Stimulated activated CD4-positive, alpha-beta T cell treated with anti-CD3 and anti-CD28 coated beads, Interleukin-2, amount 100 ng/mL, for 48 hours (primary cell): ENCODE results near the gene ITIH3.

Source experiments
- DNase-seq, 2 donors: peaks; one replicate each; pipeline ENCODE4 v3.0.0-alpha.2; 2020

The ITIH3 gene

DNA sequence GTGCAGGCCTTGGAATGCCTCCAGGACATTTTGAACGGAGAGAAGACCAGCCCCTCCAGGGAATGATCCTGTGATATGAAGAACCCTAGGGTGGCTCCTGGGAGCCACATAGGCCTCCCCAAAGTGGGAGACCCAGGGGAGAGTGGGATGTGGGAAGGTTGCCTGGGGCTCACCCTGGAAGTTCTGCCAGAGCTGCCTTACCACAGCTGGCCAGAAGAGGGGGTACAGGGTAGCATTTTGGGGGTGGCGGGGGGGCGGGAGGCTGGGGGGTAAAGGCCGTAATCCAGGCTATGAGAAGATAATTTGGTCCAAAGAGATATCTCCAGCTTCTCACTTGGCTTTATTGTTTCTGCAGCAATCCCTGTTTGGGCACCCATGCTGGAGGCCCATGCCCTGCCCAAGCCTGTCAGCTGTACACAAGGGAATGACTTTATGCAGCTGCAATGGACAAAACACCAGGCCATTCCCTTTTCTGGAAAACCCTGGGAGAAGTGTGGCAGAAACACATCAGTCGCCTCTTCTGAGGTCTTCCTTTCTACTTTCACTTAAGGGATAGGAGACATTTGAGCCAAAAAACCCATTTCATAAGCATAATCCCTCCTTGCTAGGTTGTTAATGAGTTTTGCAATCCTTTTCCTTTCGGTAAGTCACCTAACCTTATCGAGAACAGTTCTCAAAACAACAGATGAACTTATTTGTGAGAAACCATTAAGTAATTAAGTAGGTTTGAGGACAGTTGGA lies 51.3 kb downstream of the ITIH3 start:
- DNase-seq, result peak in 1 of 2 donors; percentile 18

DNA sequence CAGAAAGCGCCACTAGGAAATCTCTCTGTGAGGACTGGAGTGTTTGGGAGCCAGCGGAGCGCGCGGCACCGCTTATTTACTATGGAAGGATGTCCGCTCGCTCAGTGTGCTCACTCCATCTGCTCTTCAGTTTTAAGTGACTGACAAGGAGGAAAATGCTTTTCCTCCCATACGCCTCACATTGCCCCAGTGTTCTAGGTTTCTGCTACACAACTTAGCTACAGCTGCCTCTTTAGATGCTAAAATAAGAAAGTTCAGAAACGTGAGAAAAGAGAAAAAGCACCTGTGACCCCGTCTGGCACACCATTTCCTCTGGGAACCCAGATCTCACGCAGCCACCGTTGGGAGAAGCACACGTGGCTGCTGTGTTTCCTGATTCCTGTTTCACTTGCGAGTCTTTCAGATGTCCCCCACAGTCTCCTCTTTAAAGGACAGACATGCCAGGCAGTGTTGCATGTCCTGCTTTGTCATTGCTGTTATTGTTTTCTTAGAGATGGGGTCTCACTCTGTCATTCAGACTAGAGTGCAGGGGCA lies 51.9 kb downstream of the ITIH3 start:
- DNase-seq, result no peak

DNA sequence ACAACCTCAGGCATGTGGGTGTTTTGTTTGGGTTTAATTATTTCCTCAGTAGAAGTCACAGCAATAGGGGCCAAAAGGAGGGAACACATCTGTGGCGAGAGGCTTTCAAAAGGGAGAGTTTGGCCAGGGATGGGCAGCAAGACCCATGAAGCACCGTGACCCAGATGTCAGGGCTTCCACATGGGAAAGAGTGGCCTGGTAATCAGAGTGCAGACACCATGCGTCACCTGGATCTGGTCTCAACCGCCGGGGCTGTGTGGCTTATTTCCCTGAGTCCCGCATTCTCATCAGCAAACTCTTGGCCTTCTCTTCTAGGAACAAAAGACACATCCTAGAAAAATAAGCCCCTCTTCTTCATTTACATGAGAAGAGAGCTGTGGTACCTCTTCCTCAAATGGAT lies 52.6 kb downstream of the ITIH3 start:
- no peak for DNase-seq

DNA sequence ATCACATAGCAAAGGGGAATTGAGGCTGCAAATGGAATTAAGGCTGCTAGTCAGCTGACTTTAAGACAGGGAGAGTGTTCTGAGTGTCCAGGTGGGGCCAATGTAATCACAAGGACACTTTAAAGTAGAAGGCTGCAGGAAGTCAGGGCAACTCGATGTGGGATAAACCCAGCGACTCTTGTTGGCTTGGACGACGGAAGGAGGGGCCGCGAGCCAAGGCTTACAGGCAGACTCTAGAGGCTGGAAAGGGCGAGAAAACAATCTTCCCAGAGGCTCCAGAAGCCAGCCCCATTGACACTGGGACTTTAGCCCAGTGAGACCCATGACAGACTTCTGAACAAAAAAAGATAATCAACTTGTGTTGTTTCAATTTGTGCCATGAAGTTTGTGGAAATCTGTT lies 53.1 kb downstream of the ITIH3 start:
- no peak for DNase-seq

DNA sequence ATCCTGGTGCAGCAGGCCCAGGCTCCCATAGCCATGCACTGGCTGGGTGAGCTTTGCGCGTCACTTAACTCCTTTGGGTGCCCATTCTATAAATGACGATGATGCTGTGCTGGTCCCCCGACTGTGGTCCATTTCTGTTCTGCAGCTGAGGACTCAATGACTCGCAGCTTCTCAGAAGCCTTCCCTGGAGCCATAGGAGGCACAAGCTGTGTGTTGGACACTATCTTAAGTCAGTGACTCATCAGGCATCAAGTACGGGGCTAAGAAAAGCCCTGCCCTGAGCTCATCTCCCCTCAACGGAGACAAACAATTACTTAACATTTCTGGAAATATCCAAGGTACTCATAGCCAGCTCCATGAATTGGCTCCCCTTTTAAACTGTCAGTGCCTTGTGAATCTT lies 54.0 kb downstream of the ITIH3 start:
- DNase-seq, result no peak

DNA sequence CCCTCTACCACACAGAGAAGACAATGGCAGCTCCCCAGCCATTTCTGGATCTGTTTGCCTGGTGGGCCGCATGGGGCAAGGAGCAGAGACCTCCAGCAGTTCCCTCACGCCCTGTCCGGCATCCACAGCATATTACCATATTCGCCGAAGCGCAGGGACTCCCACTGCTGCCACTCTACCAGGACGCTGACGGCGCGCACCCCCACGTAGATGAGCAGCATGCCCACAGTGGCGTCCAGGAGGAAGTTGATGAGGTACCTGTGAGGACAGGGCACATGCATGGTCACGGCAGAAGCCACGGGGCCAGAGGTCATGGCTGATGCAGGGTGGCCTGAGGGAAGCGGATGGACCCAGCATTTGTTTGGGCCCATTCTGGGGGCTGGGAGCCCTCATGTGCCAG lies 55.1 kb downstream of the ITIH3 start:
- DNase-seq, result no peak

DNA sequence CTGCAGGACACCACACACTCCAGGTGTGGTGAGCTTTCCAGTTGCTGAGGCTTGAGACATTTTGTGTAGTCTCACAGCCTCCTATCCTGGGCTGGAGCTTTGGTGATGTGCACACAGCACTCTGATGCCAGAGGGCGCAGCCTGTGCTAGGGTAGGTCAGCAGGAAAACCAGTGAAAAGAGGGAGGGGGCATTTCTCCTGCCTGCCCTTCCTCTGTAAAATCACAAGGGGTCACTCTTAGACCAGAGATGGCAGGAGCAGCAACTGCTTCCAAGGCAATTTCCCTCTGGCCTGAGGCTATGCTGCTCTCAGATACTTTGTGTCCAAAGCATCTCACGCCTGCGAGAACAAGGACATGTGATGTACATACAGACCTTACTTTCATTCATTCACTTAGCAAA lies 56.8 kb downstream of the ITIH3 start:
- peak; percentile 9 to 15 for DNase-seq

DNA sequence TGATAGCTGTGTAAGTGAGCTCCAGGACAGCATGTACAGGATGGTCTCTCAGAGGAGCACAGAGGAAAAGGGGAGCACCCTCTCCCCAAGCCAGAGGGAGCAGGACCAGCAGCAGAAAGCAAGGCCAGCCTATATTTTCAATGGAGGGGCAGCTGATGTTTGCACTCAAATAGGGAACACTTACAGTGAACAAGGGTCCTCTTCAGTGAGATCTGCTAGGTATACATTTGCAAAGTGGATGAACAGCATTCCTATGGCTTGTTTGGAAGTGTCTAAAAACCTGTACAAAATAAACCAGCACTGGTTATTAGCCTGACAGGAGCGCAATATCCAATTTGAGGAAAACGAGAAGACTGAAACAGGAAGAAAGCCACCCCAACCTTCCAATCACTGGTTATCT lies 57.8 kb downstream of the ITIH3 start:
- no peak for DNase-seq

DNA sequence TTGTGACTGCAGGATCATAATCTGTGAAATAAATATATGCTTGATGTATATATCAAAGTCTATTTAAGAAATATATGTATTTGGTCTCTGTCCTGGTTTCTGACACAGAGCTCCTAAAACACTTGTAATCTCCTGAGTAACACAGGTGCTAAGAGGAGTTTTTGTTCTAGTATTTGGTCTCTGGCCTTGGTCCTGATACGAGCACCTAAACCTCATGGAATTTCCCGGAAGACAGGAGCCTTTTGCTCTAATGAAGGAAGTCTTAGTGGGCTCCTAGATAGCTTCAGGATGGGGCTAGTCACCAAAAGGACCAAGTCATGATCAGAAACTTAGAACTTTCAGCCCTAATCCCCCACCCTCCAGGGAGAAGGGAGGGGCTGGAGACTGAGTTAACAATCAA lies 59.4 kb downstream of the ITIH3 start:
- DNase-seq, result no peak

DNA sequence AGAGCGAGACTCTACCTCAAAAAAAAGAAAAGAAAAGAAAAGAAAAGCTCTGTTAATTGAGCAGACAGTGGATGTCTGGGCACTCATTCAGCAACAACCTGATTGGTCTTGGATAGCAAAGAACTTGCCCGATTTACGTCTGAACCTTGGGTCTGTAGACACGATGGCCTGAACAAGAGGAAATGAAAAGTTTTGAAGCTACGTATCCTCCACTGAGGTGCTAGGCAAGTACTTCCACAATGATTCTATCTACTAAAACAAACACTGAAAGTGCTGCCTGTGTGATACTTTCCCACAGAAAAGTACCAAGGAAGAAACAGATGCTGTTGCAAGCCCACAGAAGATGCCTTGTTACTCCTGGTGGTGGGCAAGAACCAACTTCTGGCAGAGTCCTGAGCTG lies 62.1 kb downstream of the ITIH3 start:
- no peak for DNase-seq

DNA sequence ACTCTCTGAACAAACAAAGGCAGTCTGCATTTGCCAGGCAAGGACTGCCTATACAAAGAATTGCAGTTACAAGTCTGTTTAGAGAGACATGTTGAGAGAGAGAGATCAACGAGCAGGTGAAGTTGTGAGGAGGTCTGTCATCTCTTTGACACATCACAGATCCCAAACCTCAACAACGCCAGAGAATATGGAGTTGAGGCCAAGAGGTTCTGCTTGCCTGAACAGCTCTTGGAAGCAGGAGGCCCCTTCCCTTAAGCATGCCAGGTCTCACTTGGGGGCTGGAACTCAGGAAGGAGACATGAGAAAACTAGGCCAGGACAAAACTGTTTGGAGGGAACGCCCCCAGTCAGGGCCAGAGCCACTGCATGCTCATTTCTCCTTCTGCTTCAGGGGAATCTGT lies 62.5 kb downstream of the ITIH3 start:
- DNase-seq, result no peak

DNA sequence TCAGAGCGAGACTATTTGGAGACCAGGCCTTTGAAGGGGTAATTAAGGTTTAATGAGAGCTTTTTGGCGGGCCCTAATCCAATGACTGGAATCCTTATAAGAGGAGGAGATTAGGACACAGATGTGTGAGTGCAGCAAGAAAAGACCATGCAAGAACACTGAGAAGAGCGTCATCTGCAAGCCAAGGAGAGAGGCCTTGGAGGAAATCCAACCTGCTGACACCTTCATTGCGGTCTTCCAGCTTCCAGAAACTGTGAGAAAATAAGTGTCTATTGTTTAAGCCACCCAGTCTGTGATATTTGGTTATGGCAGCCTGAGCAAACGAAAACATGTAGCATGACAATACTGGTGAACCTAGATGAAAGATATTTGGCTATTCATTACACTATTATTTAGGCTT lies 63.3 kb downstream of the ITIH3 start:
- DNase-seq, result no peak
